Upper lobe of left lung (tissue), 6 donors: Measurements from ENCODE around the gene AKAP8L. TPM values are rescaled to one million over a fixed set of nuclear protein-coding genes. Genes with fewer than 3 reads are reported as not detected.

Source experiments
- ATAC-seq, 2 donors: fragments of 200-7000 bp; cut with Tn5 transposase; one replicate each; pipeline ENCODE4 v1.9.1; 2022; ENCODE audit warnings: mild to moderate bottlenecking in 2 of 2, moderate library complexity in 2 of 2; ENCODE audit not compliant: low FRiP score in 2 of 2
- DNase-seq, 2 donors: peaks; one replicate each; pipeline ENCODE4 v3.0.0-alpha.2; 2019 to 2020
- H3K27ac ChIP-seq, 4 donors: fragments of 200-600 bp; sonication (generic); one replicate each; pipeline ENCODE4 v1.5.1; 2016 to 2019
- H3K27me3 ChIP-seq, 4 donors: fragments of 200-600 bp; sonication (generic); one replicate each; pipeline ENCODE4 v1.5.1; 2017 to 2019
- H3K36me3 ChIP-seq, 4 donors: fragments of 200-600 bp; sonication (generic); one replicate each; pipeline ENCODE4 v1.5.1; 2016 to 2019
- H3K4me1 ChIP-seq, 4 donors: fragments of 200-600 bp; sonication (generic); one replicate each; pipeline ENCODE4 v1.5.1; 2018 to 2019
- H3K4me3 ChIP-seq, 4 donors: fragments of 200-600 bp; sonication (generic); one replicate each; pipeline ENCODE4 v1.5.1; 2017 to 2019; ENCODE audit warnings: mild to moderate bottlenecking in 2 of 4, moderate library complexity in 1 of 4
- H3K9me3 ChIP-seq, 4 donors: fragments of 200-600 bp; sonication (generic); one replicate each; pipeline ENCODE4 v1.5.1; 2018 to 2019
- CTCF ChIP-seq, 6 experiments: fragments of 450-650 bp in 4 of 6; fragments of 200-600 bp in 2 of 6; sonication (generic) in 2 of 6; IDR thresholded peaks; one replicate each; pipeline ENCODE4 v1.5.1; 2016 to 2019; ENCODE audit warnings: antibody characterized with exemption in 6 of 6
- EP300 ChIP-seq, 4 donors: sonication (generic); formaldehyde crosslinking; IDR thresholded peaks; one replicate each; pipeline ENCODE4 v1.5.1; 2017; ENCODE audit warnings: antibody characterized with exemption in 4 of 4, control low read depth in 2 of 4
- POLR2A ChIP-seq, 4 donors: fragments of 450-650 bp; IDR thresholded peaks; one replicate each; pipeline ENCODE4 v1.5.1; 2016 to 2017; ENCODE audit warnings: antibody characterized with exemption in 4 of 4, mild to moderate bottlenecking in 2 of 4
- POLR2AphosphoS5 ChIP-seq, 2 donors: sonication (generic); formaldehyde crosslinking; IDR thresholded peaks; one replicate each; pipeline ENCODE4 v1.5.1; 2017; ENCODE audit warnings: antibody characterized with exemption in 2 of 2
- WGBS, 2 donors: methylation state at CpG; one replicate each; pipeline ENCODE4 v1.1.5; 2017 to 2018; 5-methylcytosine and 5-hydroxymethylcytosine counted together
- total RNA-seq, 6 donors: library from RNA; depleted of rRNA in 4 of 6; stranded (reverse); fragments of >200 nt in 4 of 6; gene quantifications; one replicate each; pipeline versions ENCODE4 v1.1.0 to v1.2.1, GENCODE V29; 2016 to 2021
- donor health status: DM: no; HTN: no; CAD: no; lungs with moderate emphysema.
- donor health status: DM: no; HTN: yes; CAD: no; lungs with severe emphysema.

AKAP8L gene
- total RNA-seq, 6 donors from 2014 or later: 79.8 to 476 (median 91.2) TPM

GRCh38 chr19:15441317-15441716 is 22.5 kb upstream of the AKAP8L start:
- TF ChIP-seq CTCF (IDR thresholded peaks at IDR 0.05) (no peak), POLR2AphosphoS5 (IDR thresholded peaks at IDR 0.05) (no peak), EP300 (IDR thresholded peaks at IDR 0.05) (no peak), POLR2A (IDR thresholded peaks at IDR 0.05) (no peak)
- Histone ChIP-seq H3K27me3 (no peaks in the 10 kb centered on the region), H3K9me3 (no peaks in the 10 kb centered on the region), H3K27ac (no peak overlapping the region), H3K36me3 (peaks cover 0 to 12% (median 2%) of the 10 kb centered on the region in 4 donors), H3K4me3 (no peak overlapping the region), H3K4me1 (no peaks in the 10 kb centered on the region)
- no peak for DNase-seq
- whole genome bisulfite sequencing, 2 donors: 79 to 83% methylated on average over 3 of the region's 3 CpGs
- ATAC-seq: no peak

- no peak overlapping the region for H3K27ac ChIP-seq
- no peak for ATAC-seq
- WGBS, 2 donors: 91 to 96% methylated on average over 14 to 35 of the region's 38 CpGs
- TF ChIP-seq EP300 (IDR thresholded peaks at IDR 0.05) (no peak), CTCF (IDR thresholded peaks at IDR 0.05) (no peak), POLR2AphosphoS5 (IDR thresholded peaks at IDR 0.05) (no peak), POLR2A (IDR thresholded peaks at IDR 0.05) (no peak)
- H3K9me3 ChIP-seq: no peaks in the 10 kb centered on the region
- H3K36me3 ChIP-seq: peaks cover 0 to 13% (median 2%) of the 10 kb centered on the region in 4 donors
- no peak for DNase-seq
- no peaks in the 10 kb centered on the region for H3K27me3 ChIP-seq
- H3K4me1 ChIP-seq: no peaks in the 10 kb centered on the region
- no peak overlapping the region for H3K4me3 ChIP-seq
These were observed 21.2 kb upstream of the AKAP8L start for GRCh38 chr19:15439821-15440641.

- TF ChIP-seq POLR2A (IDR thresholded peaks at IDR 0.05) (no peak), CTCF (IDR thresholded peaks at IDR 0.05) (no peak), EP300 (IDR thresholded peaks at IDR 0.05) (no peak), POLR2AphosphoS5 (IDR thresholded peaks at IDR 0.05) (no peak)
- Histone ChIP-seq H3K36me3 (peaks cover 0 to 9% (median 2%) of the 10 kb centered on the region in 4 donors), H3K4me1 (no peaks in the 10 kb centered on the region), H3K27me3 (no peaks in the 10 kb centered on the region), H3K4me3 (no peak overlapping the region), H3K9me3 (no peaks in the 10 kb centered on the region), H3K27ac (no peak overlapping the region)
- ATAC-seq (no peak), DNase-seq (no peak)
- 85 to 92% methylated on average over 9 to 16 of the region's 25 CpGs for WGBS, 2 donors
These were observed 20.5 kb upstream of the AKAP8L start for GRCh38 chr19:15439078-15439799.

- Histone ChIP-seq H3K27me3 (no peaks in the 10 kb centered on the region), H3K4me1 (peaks cover 0 to 3% (median 2%) of the 10 kb centered on the region in 4 donors), H3K4me3 (no peak overlapping the region), H3K9me3 (no peaks in the 10 kb centered on the region), H3K27ac (no peak overlapping the region), H3K36me3 (peaks cover 0 to 9% (median 2%) of the 10 kb centered on the region in 4 donors)
- no peak for TF ChIP-seq EP300 (IDR thresholded peaks at IDR 0.05)
- no peak for TF ChIP-seq POLR2A (IDR thresholded peaks at IDR 0.05)
- TF ChIP-seq CTCF (IDR thresholded peaks at IDR 0.05): no peak
- TF ChIP-seq POLR2AphosphoS5 (IDR thresholded peaks at IDR 0.05): no peak
- 91 to 94% methylated on average over 15 to 26 of the region's 27 CpGs for WGBS, 2 donors
- peak in 1 of 2 donors; percentile 81 for DNase-seq
- ATAC-seq: no peak
These were observed 19.8 kb upstream of the AKAP8L start for GRCh38 chr19:15438577-15438976.
